ENCODE results near the gene THAP11.

- TF ChIP-seq CTCF (IDR thresholded peaks at IDR 0.05; ENCODE audit: poor library complexity, severe bottlenecking) (no peak), POLR2AphosphoS5 (IDR thresholded peaks at IDR 0.05) (no peak), RAD21 (conservative IDR thresholded peaks at IDR 0.05) (no peak), EZH2 (IDR thresholded peaks at IDR 0.05; ENCODE audit: borderline replicate concordance, insufficient read depth, low read length, poor library complexity, severe bottlenecking) (no peak)
Observed at GRCh38 chr16:67872131-67872630, 30.1 kb downstream of the THAP11 start.

Data from neural cell (in vitro differentiated cells).